ENCODE measurements around the gene GMPPA. TPM values are rescaled to one million over a fixed set of nuclear protein-coding genes. Genes with fewer than 3 reads are reported as not detected.

GMPPA gene
- total RNA-seq, 1 experiment from 2014 or later: 78.1 TPM

DNA sequence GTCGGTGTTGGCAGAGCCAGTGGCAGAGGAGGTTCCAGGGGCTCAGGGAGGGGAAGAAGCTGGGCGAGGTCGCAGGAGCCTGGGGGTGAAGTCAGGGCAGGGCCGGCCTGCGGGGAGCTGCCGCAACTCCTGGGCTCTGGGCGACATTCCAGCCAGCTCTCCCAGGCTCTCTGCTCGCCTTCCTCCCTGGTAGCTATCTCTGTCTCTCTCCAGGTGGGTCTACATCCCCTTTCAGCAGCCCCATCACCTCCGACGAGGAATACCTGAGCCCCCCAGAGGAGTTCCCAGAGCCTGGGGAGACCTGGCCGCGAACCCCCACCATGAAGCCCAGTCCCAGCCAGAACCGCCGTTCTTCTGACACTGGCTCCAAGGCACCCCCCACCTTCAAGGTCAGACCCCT, 37.0 kb upstream of the GMPPA start:
- H4K20me1 ChIP-seq (ENCODE audit: low read length): no peaks in the 10 kb centered on the region
- CTCF ChIA-PET: no interaction called here
- intact Hi-C loops (cut with micrococcal nuclease): no loop called here
- H3K27ac ChIP-seq (ENCODE audit: low read length): no peak overlapping the region
- BruUV-seq (replicated peaks): no TSS peak
- H3F3A ChIP-seq (ENCODE audit: low read length, unreplicated experiment): no peaks in the 10 kb centered on the region
- no peaks in the 10 kb centered on the region for H3K27me3 ChIP-seq (ENCODE audit: low read length)
- peaks cover 17% of the 10 kb centered on the region for H3K4me1 ChIP-seq (ENCODE audit: insufficient read depth, low read length)
- no peaks in the 10 kb centered on the region for H3K79me2 ChIP-seq (ENCODE audit: low read length)
- POLR2A ChIA-PET (ENCODE audit: unreplicated experiment): no interaction called here
- H3K9me3 ChIP-seq (ENCODE audit: low read length): no peaks in the 10 kb centered on the region
- ATAC-seq (no peak), DNase-seq (no peak)
- no peak overlapping the region for H3K4me3 ChIP-seq (ENCODE audit: low read length)
- peaks cover 3% of the 10 kb centered on the region; the same call in 1 of the 2 replicates for H3K36me3 ChIP-seq (ENCODE audit: low read depth, low read length)
- H3K9ac ChIP-seq (ENCODE audit: low read length): no peak overlapping the region
- H3K9me2 ChIP-seq (replicated peaks; ENCODE audit: low read length): no peaks in the 10 kb centered on the region
- no peak overlapping the region for H3K4me2 ChIP-seq (ENCODE audit: low read length)
- TF ChIP-seq, protein P1, sequence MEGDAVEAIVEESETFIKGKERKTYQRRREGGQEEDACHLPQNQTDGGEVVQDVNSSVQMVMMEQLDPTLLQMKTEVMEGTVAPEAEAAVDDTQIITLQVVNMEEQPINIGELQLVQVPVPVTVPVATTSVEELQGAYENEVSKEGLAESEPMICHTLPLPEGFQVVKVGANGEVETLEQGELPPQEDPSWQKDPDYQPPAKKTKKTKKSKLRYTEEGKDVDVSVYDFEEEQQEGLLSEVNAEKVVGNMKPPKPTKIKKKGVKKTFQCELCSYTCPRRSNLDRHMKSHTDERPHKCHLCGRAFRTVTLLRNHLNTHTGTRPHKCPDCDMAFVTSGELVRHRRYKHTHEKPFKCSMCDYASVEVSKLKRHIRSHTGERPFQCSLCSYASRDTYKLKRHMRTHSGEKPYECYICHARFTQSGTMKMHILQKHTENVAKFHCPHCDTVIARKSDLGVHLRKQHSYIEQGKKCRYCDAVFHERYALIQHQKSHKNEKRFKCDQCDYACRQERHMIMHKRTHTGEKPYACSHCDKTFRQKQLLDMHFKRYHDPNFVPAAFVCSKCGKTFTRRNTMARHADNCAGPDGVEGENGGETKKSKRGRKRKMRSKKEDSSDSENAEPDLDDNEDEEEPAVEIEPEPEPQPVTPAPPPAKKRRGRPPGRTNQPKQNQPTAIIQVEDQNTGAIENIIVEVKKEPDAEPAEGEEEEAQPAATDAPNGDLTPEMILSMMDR (conservative IDR thresholded peaks at IDR 0.05; ENCODE audit: low read depth, low read length): no peak
- TF ChIP-seq EZH2phosphoT487 (IDR thresholded peaks at IDR 0.05; ENCODE audit: borderline replicate concordance, low read length): no peak
- no peak for TF ChIP-seq EZH2 (IDR thresholded peaks at IDR 0.05; ENCODE audit: low read length, unreplicated experiment)
- no peak overlapping the region for H2AFZ ChIP-seq (ENCODE audit: low read length)

DNA sequence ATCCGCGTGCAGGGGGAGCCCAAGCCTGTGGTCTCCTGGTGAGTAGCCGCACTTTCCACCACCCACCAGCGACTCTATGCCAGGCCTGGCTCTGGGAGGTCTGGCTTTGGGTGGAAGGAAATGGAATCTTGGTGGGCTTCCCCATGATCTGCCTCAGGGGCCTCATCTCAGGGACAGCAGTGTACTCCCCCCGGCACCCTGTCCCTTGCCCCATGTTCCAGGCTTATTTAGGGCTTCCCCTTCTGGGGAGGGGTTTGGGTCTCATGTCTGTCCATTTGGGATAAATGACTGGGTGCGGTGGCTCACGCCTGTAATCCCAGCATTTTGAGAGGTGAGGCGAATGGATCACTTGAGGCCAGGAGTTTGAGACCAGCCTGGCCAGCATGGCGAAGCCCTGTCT, 36.3 kb upstream of the GMPPA start:
- no TSS peak for BruUV-seq (replicated peaks)
- no peaks in the 10 kb centered on the region for H3K9me2 ChIP-seq (replicated peaks; ENCODE audit: low read length)
- intact Hi-C loops (cut with micrococcal nuclease): no loop called here
- H3K9me3 ChIP-seq (ENCODE audit: low read length): no peaks in the 10 kb centered on the region
- ChIA-PET CTCF (interaction anchor here (0.6 kb wide), 2 partner anchors 36 to 56 kb away, joined by 3 read pairs; partner anchors contain the start of gene GMPPA), POLR2A (ENCODE audit: unreplicated experiment) (no interaction called here)
- no peak overlapping the region for H2AFZ ChIP-seq (ENCODE audit: low read length)
- no peaks in the 10 kb centered on the region for H3K79me2 ChIP-seq (ENCODE audit: low read length)
- H3K27me3 ChIP-seq (ENCODE audit: low read length): no peaks in the 10 kb centered on the region
- peaks cover 3% of the 10 kb centered on the region; the same call in 1 of the 2 replicates for H3K36me3 ChIP-seq (ENCODE audit: low read depth, low read length)
- peaks cover 13% of the 10 kb centered on the region for H3K4me1 ChIP-seq (ENCODE audit: insufficient read depth, low read length)
- H3K9ac ChIP-seq (ENCODE audit: low read length): no peak overlapping the region
- no peak for ATAC-seq
- no peak for TF ChIP-seq EZH2 (IDR thresholded peaks at IDR 0.05; ENCODE audit: low read length, unreplicated experiment)
- no peak for TF ChIP-seq EZH2phosphoT487 (IDR thresholded peaks at IDR 0.05; ENCODE audit: borderline replicate concordance, low read length)
- H3K27ac ChIP-seq (ENCODE audit: low read length): no peak overlapping the region
- H4K20me1 ChIP-seq (ENCODE audit: low read length): no peaks in the 10 kb centered on the region
- H3K4me2 ChIP-seq (ENCODE audit: low read length): no peak overlapping the region
- H3K4me3 ChIP-seq (ENCODE audit: low read length): no peak overlapping the region
- H3F3A ChIP-seq (ENCODE audit: low read length, unreplicated experiment): no peaks in the 10 kb centered on the region
- DNase-seq: no peak

DNA sequence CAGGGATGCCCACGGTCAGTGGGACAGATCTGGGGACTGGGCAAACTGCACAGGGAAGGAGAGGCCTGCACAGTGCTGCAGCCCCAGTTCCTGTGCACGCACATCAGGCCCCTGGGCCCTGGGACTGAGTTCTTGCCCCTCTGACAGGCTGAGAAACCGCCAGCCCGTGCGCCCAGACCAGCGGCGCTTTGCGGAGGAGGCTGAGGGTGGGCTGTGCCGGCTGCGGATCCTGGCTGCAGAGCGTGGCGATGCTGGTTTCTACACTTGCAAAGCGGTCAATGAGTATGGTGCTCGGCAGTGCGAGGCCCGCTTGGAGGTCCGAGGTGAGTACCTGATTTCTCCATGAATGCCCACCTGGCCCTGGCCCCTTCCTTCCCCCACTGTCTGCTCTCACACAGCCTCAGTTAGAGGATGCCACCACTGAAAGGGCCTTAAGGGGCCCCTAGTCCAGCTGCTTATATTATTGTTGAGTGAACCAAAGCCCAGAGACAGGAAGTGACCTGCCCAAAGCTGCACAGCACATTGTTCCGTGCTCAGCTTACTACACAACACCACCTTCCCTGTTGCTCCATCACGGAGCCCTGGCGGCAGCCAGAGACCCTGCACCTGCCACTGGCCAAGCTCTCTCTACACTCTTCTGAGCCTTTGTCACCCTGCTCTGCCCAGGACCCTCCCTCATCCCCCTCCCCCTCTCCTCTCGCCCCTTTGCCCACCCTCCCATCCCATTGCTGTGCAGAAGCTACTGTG, 34.2 kb upstream of the GMPPA start:
- H4K20me1 ChIP-seq (ENCODE audit: low read length): no peaks in the 10 kb centered on the region
- H3K27me3 ChIP-seq (ENCODE audit: low read length): no peaks in the 10 kb centered on the region
- H3K9ac ChIP-seq (ENCODE audit: low read length): no peak overlapping the region
- H3K36me3 ChIP-seq (ENCODE audit: low read depth, low read length): peaks cover 3% of the 10 kb centered on the region; the same call in 1 of the 2 replicates
- CTCF ChIA-PET: no interaction called here
- POLR2A ChIA-PET (ENCODE audit: unreplicated experiment): interaction anchor here (0.6 kb wide), 1 partner anchor 34 kb away, joined by 5 read pairs; the partner anchor contains the start of gene GMPPA
- ATAC-seq (no peak), DNase-seq (no peak)
- no peak overlapping the region for H3K4me2 ChIP-seq (ENCODE audit: low read length)
- no peak overlapping the region for H2AFZ ChIP-seq (ENCODE audit: low read length)
- no TSS peak for BruUV-seq (replicated peaks)
- peaks cover 14% of the 10 kb centered on the region; the same call in 1 of the 2 replicates for H3K4me1 ChIP-seq (ENCODE audit: insufficient read depth, low read length)
- no peak overlapping the region for H3K27ac ChIP-seq (ENCODE audit: low read length)
- H3K9me2 ChIP-seq (replicated peaks; ENCODE audit: low read length): no peaks in the 10 kb centered on the region
- TF ChIP-seq EZH2phosphoT487 (IDR thresholded peaks at IDR 0.05; ENCODE audit: borderline replicate concordance, low read length): no peak
- no peak for TF ChIP-seq EZH2 (IDR thresholded peaks at IDR 0.05; ENCODE audit: low read length, unreplicated experiment)
- TF ChIP-seq, protein P1 (conservative IDR thresholded peaks at IDR 0.05; ENCODE audit: low read depth, low read length): no peak
- H3K79me2 ChIP-seq (ENCODE audit: low read length): no peaks in the 10 kb centered on the region
- intact Hi-C loops (cut with micrococcal nuclease): no loop called here
- no peaks in the 10 kb centered on the region for H3F3A ChIP-seq (ENCODE audit: low read length, unreplicated experiment)
- H3K9me3 ChIP-seq (ENCODE audit: low read length): no peaks in the 10 kb centered on the region
- H3K4me3 ChIP-seq (ENCODE audit: low read length): no peak overlapping the region

Measured in PC-3 (cell line).